MM.1S (cell line): ENCODE data around the gene PROX1.

Source experiments
- DNase-seq: peaks from one replicate; pipeline ENCODE4 v3.0.0-alpha.2; 2015
- H2AFZ ChIP-seq: fragments of 300-600 bp; sonication (generic); 2 replicates; pipeline ENCODE4 v1.6.0; 2016; ENCODE audit warnings: antibody characterized with exemption, low read length
- H3F3A ChIP-seq: fragments of 300-600 bp; sonication (generic); 2 replicates; pipeline ENCODE4 v1.6.1; 2016; ENCODE audit warnings: mild to moderate bottlenecking, antibody characterized with exemption, low read length, moderate library complexity, mixed read lengths; ENCODE audit not compliant: insufficient read depth
- H3K27ac ChIP-seq: fragments of 300-600 bp; sonication (generic); 2 replicates; pipeline ENCODE4 v1.5.1; 2016; ENCODE audit warnings: mild to moderate bottlenecking, low read length
- H3K27me3 ChIP-seq: fragments of 300-600 bp; sonication (generic); replicated peaks from 2 replicates; pipeline ENCODE4 v1.6.0; 2016; ENCODE audit warnings: low read length; ENCODE audit not compliant: insufficient read depth
- H3K36me3 ChIP-seq: fragments of 300-600 bp; sonication (generic); replicated peaks from 2 replicates; pipeline ENCODE4 v1.6.1; 2016; ENCODE audit warnings: mild to moderate bottlenecking, low read length, mixed read lengths; ENCODE audit not compliant: insufficient read depth
- H3K4me1 ChIP-seq: fragments of 300-600 bp; sonication (generic); 2 replicates; pipeline ENCODE4 v1.6.1; 2016; ENCODE audit warnings: low read length, mixed read lengths
- H3K4me2 ChIP-seq: fragments of 300-600 bp; sonication (generic); 2 replicates; pipeline ENCODE4 v1.6.0; 2016; ENCODE audit warnings: low read depth, low read length
- H3K4me3 ChIP-seq: fragments of 300-600 bp; sonication (generic); 2 replicates; pipeline ENCODE4 v1.5.1; 2016; ENCODE audit warnings: low read length, mixed read lengths
- H3K79me2 ChIP-seq: fragments of 300-600 bp; sonication (generic); 2 replicates; pipeline ENCODE4 v1.6.1; 2016; ENCODE audit warnings: mixed run types, low read length, mixed read lengths
- H3K9ac ChIP-seq: fragments of 300-600 bp; sonication (generic); 2 replicates; pipeline ENCODE4 v1.6.1; 2016; ENCODE audit warnings: low read length, mixed read lengths
- H3K9me2 ChIP-seq: fragments of 300-600 bp; sonication (generic); replicated peaks from 2 replicates; pipeline ENCODE4 v1.6.1; 2016; ENCODE audit warnings: mild to moderate bottlenecking, low read length, mixed read lengths; ENCODE audit not compliant: insufficient read depth
- H3K9me3 ChIP-seq: fragments of 300-600 bp; sonication (generic); replicated peaks from 2 replicates; pipeline ENCODE4 v1.6.1; 2016; ENCODE audit warnings: mild to moderate bottlenecking, low read length, mixed read lengths; ENCODE audit not compliant: insufficient read depth
- H4K20me1 ChIP-seq: fragments of 300-600 bp; sonication (generic); 2 replicates; pipeline ENCODE4 v1.6.1; 2016; ENCODE audit warnings: mild to moderate bottlenecking, low read length, moderate library complexity, mixed read lengths; ENCODE audit not compliant: insufficient read depth
- EZH2 ChIP-seq: fragments of 300-600 bp; sonication (generic); optimal IDR thresholded peaks from 2 replicates; pipeline ENCODE3; 2017; ENCODE audit warnings: low read depth, mild to moderate bottlenecking, antibody characterized with exemption, low read length, mixed read lengths
- EZH2phosphoT487 ChIP-seq: fragments of 300-600 bp; sonication (generic); IDR thresholded peaks from 2 replicates; pipeline ENCODE4 v1.6.1; 2018; ENCODE audit warnings: antibody characterized with exemption, low read length
- TF ChIP-seq, protein P1 (sequence below): fragments of 300-600 bp; sonication (generic); IDR thresholded peaks from 2 replicates; pipeline ENCODE4 v1.5.1; 2016; ENCODE audit warnings: antibody characterized with exemption, low read length, mixed read lengths

PROX1 gene

DNA sequence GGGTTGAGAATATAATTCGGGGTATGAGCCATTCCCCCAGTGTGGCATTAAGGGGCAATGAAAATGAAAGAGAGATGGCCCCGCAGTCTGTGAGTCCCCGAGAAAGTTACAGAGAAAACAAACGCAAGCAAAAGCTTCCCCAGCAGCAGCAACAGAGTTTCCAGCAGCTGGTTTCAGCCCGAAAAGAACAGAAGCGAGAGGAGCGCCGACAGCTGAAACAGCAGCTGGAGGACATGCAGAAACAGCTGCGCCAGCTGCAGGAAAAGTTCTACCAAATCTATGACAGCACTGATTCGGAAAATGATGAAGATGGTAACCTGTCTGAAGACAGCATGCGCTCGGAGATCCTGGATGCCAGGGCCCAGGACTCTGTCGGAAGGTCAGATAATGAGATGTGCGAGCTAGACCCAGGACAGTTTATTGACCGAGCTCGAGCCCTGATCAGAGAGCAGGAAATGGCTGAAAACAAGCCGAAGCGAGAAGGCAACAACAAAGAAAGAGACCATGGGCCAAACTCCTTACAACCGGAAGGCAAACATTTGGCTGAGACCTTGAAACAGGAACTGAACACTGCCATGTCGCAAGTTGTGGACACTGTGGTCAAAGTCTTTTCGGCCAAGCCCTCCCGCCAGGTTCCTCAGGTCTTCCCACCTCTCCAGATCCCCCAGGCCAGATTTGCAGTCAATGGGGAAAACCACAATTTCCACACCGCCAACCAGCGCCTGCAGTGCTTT lies 9.4 kb downstream of the PROX1 start:
- Histone ChIP-seq H3F3A (peaks cover 9% of the 10 kb centered on the region; the same call in 1 of the 2 replicates), H3K79me2 (no peaks in the 10 kb centered on the region), H3K27me3 (no peaks in the 10 kb centered on the region), H3K4me1 (no peaks in the 10 kb centered on the region), H3K9ac (peak overlapping the region; percentile 28; the same call in 1 of the 2 replicates), H4K20me1 (no peaks in the 10 kb centered on the region), H2AFZ (peak overlapping the region; percentile 47; the same call in 1 of the 2 replicates), H3K4me3 (peak overlapping the region; percentile 45), H3K9me2 (no peaks in the 10 kb centered on the region), H3K36me3 (no peaks in the 10 kb centered on the region), H3K9me3 (no peaks in the 10 kb centered on the region), H3K27ac (peak overlapping the region; percentile 63; the same call in 1 of the 2 replicates), H3K4me2 (peak overlapping the region; percentile 59; the same call in 1 of the 2 replicates)
- TF ChIP-seq, protein P1, sequence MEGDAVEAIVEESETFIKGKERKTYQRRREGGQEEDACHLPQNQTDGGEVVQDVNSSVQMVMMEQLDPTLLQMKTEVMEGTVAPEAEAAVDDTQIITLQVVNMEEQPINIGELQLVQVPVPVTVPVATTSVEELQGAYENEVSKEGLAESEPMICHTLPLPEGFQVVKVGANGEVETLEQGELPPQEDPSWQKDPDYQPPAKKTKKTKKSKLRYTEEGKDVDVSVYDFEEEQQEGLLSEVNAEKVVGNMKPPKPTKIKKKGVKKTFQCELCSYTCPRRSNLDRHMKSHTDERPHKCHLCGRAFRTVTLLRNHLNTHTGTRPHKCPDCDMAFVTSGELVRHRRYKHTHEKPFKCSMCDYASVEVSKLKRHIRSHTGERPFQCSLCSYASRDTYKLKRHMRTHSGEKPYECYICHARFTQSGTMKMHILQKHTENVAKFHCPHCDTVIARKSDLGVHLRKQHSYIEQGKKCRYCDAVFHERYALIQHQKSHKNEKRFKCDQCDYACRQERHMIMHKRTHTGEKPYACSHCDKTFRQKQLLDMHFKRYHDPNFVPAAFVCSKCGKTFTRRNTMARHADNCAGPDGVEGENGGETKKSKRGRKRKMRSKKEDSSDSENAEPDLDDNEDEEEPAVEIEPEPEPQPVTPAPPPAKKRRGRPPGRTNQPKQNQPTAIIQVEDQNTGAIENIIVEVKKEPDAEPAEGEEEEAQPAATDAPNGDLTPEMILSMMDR, result no peak
- TF ChIP-seq EZH2phosphoT487 (no peak), EZH2 (no peak)
- DNase-seq, result peak; percentile 77

DNA sequence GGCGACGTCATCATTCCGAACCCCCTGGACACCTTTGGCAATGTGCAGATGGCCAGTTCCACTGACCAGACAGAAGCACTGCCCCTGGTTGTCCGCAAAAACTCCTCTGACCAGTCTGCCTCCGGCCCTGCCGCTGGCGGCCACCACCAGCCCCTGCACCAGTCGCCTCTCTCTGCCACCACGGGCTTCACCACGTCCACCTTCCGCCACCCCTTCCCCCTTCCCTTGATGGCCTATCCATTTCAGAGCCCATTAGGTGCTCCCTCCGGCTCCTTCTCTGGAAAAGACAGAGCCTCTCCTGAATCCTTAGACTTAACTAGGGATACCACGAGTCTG lies 10.0 kb downstream of the PROX1 start:
- no peaks in the 10 kb centered on the region for H3K27me3 ChIP-seq
- H3F3A ChIP-seq, result peaks cover 9% of the 10 kb centered on the region; the same call in 1 of the 2 replicates

DNA sequence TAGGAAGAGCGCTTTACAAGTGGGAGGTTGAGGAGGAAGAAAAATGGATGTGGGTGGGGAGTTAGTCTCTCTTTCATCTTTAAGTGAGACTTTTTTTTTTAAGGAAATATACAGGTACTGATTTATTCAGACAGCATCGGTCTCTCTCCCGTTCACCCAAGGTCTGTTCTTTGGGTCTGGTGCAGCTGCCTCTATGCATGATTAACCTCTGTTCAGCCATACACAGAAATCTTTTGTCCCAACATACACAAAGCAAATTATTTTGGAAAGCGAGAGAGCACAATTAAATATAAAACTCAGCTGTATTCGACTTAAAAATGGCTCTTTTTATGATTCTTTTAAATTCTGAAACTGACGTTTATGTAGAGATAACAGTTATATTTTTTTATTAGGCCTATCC lies 11.0 kb downstream of the PROX1 start:
- TF ChIP-seq, protein P1, result no peak
- TF ChIP-seq EZH2phosphoT487 (no peak), EZH2 (no peak)
- no peaks in the 10 kb centered on the region for H3K79me2 ChIP-seq
- no peak overlapping the region for H3K9ac ChIP-seq
- H3K27ac ChIP-seq, result no peak overlapping the region
- peaks cover 9% of the 10 kb centered on the region; the same call in 1 of the 2 replicates for H3F3A ChIP-seq
- no peaks in the 10 kb centered on the region for H3K27me3 ChIP-seq
- H2AFZ ChIP-seq, result no peak overlapping the region
- no peaks in the 10 kb centered on the region for H3K9me2 ChIP-seq
- no peaks in the 10 kb centered on the region for H3K36me3 ChIP-seq
- H3K4me2 ChIP-seq, result no peak overlapping the region
- no peaks in the 10 kb centered on the region for H3K9me3 ChIP-seq
- H3K4me1 ChIP-seq, result no peaks in the 10 kb centered on the region
- H4K20me1 ChIP-seq, result no peaks in the 10 kb centered on the region
- H3K4me3 ChIP-seq, result no peak overlapping the region
- no peak for DNase-seq

More for the DNA sequence above, 10.0 kb downstream of the PROX1 start:
- no peak overlapping the region for H2AFZ ChIP-seq
- no peak overlapping the region for H3K9ac ChIP-seq
- H3K36me3 ChIP-seq, result no peaks in the 10 kb centered on the region
- no peaks in the 10 kb centered on the region for H3K79me2 ChIP-seq
- no peak overlapping the region; the same call in 1 of the 2 replicates for H3K4me3 ChIP-seq
- H4K20me1 ChIP-seq, result no peaks in the 10 kb centered on the region
- H3K4me2 ChIP-seq, result peak overlapping the region; percentile 59; the same call in 1 of the 2 replicates
- H3K9me2 ChIP-seq, result no peaks in the 10 kb centered on the region
- no peak for DNase-seq
- no peaks in the 10 kb centered on the region for H3K9me3 ChIP-seq
- TF ChIP-seq EZH2 (no peak), EZH2phosphoT487 (no peak)
- TF ChIP-seq, protein P1, result no peak
- H3K4me1 ChIP-seq, result no peaks in the 10 kb centered on the region
- peak overlapping the region; percentile 63; the same call in 1 of the 2 replicates for H3K27ac ChIP-seq
